Iris pigment epithelial cell (primary cell): Measurements from ENCODE around the gene PTPRM.

ENCODE experiments used
- DNase-seq: peaks from one replicate; pipeline ENCODE4 v3.0.0-alpha.2; 2011; ENCODE audit warnings: low read depth

Gene PTPRM

GRCh38 chr18:7566567-7567473 lies at the start of gene PTPRM:
Gene PTPRM (plus strand): TSS chr18:7567316. CDS start chr18:7567819, 503 bp downstream.
- DNase-seq = peak; percentile 81

- no peak for DNase-seq
These were observed 49.3 kb upstream of the PTPRM start for GRCh38 chr18:7517852-7518251.

- DNase-seq = no peak
These were observed 46.8 kb upstream of the PTPRM start for GRCh38 chr18:7520200-7520785.

GRCh38 chr18:7521226-7521856 lies 45.8 kb upstream of the PTPRM start:
- no peak for DNase-seq

GRCh38 chr18:7523772-7524171 lies 43.3 kb upstream of the PTPRM start:
- no peak for DNase-seq

- peak; percentile 46 for DNase-seq
These were observed 42.3 kb upstream of the PTPRM start for GRCh38 chr18:7524786-7525185.

GRCh38 chr18:7532942-7533341 lies 34.2 kb upstream of the PTPRM start:
- no peak for DNase-seq

GRCh38 chr18:7535436-7536205 lies 31.5 kb upstream of the PTPRM start:
- peak; percentile 13 for DNase-seq

- DNase-seq = no peak
These were observed 30.0 kb upstream of the PTPRM start for GRCh38 chr18:7537145-7537544.

- DNase-seq = no peak
These were observed 25.3 kb upstream of the PTPRM start for GRCh38 chr18:7541835-7542234.

- DNase-seq = no peak
These were observed 22.4 kb upstream of the PTPRM start for GRCh38 chr18:7544686-7545085.

- DNase-seq = peak; percentile 86
These were observed 21.4 kb upstream of the PTPRM start for GRCh38 chr18:7545734-7546133.

GRCh38 chr18:7548221-7548620 lies 18.9 kb upstream of the PTPRM start:
- no peak for DNase-seq

- DNase-seq = no peak
These were observed 18.4 kb upstream of the PTPRM start for GRCh38 chr18:7548721-7549120.

GRCh38 chr18:7557973-7558372 lies 9.1 kb upstream of the PTPRM start:
- no peak for DNase-seq

- no peak for DNase-seq
These were observed 8.3 kb upstream of the PTPRM start for GRCh38 chr18:7558769-7559168.

GRCh38 chr18:7559709-7560319 lies 7.3 kb upstream of the PTPRM start:
- no peak for DNase-seq

GRCh38 chr18:7561909-7562460 lies 5.1 kb upstream of the PTPRM start:
- DNase-seq = no peak

- DNase-seq = no peak
These were observed 4.6 kb upstream of the PTPRM start for GRCh38 chr18:7562491-7562890.

- DNase-seq = no peak
These were observed 1.4 kb upstream of the PTPRM start for GRCh38 chr18:7565677-7566076.

- DNase-seq = no peak
These were observed 911 bp upstream of the PTPRM start for GRCh38 chr18:7566244-7566566.
